GM23338 (cell line): Measurements from ENCODE around the gene TP53BP2. TPM values are rescaled to one million over a fixed set of nuclear protein-coding genes. Genes with fewer than 3 reads are reported as not detected.

Source experiments
- ATAC-seq: fragments of 200-7000 bp; cut with Tn5 transposase; 3 replicates; pipeline ENCODE4 v1.9.1; 2020
- DNase-seq: peaks from one replicate; pipeline ENCODE4 v3.0.0-alpha.2; 2015; ENCODE audit warnings: low spot score
- H2AFZ ChIP-seq: fragments of 200-600 bp; sonication (generic); 2 replicates; pipeline ENCODE4 v1.8.0; 2016; ENCODE audit warnings: antibody characterized with exemption, mild to moderate bottlenecking, moderate library complexity
- H3F3A ChIP-seq: fragments of 200-600 bp; sonication (generic); replicated peaks from 2 replicates; pipeline ENCODE4 v1.8.0; 2017; ENCODE audit warnings: antibody characterized with exemption, mixed run types, low read depth
- H3K27ac ChIP-seq: fragments of 200-600 bp; sonication (generic); 2 replicates; pipeline ENCODE4 v1.6.1; 2016; ENCODE audit warnings: low read depth
- H3K27me3 ChIP-seq: fragments of 200-600 bp; sonication (generic); 2 replicates; pipeline ENCODE4 v1.8.0; 2016; ENCODE audit warnings: mild to moderate bottlenecking, mixed run types, moderate library complexity; ENCODE audit not compliant: insufficient read depth
- H3K36me3 ChIP-seq: fragments of 200-600 bp; sonication (generic); 2 replicates; pipeline ENCODE4 v1.8.0; 2016; ENCODE audit warnings: mild to moderate bottlenecking; ENCODE audit not compliant: insufficient read depth
- H3K4me1 ChIP-seq: fragments of 200-600 bp; sonication (generic); 2 replicates; pipeline ENCODE4 v1.8.0; 2016; ENCODE audit warnings: mild to moderate bottlenecking, moderate library complexity; ENCODE audit not compliant: insufficient read depth
- H3K4me2 ChIP-seq: fragments of 200-600 bp; sonication (generic); 2 replicates; pipeline ENCODE4 v1.7.1; 2017; ENCODE audit warnings: mixed run types
- H3K4me3 ChIP-seq: fragments of 200-600 bp; sonication (generic); 2 replicates; pipeline ENCODE4 v1.6.1; 2016; ENCODE audit warnings: mixed run types
- H3K79me2 ChIP-seq: fragments of 200-600 bp; sonication (generic); replicated peaks from 2 replicates; pipeline ENCODE4 v1.8.0; 2017; ENCODE audit warnings: mild to moderate bottlenecking; ENCODE audit not compliant: insufficient read depth
- H3K9me2 ChIP-seq: fragments of 200-600 bp; sonication (generic); 2 replicates; pipeline ENCODE4 v1.8.0; 2017; ENCODE audit not compliant: insufficient read depth
- H4K20me1 ChIP-seq: fragments of 200-600 bp; sonication (generic); replicated peaks from 2 replicates; pipeline ENCODE4 v1.8.0; 2017; ENCODE audit warnings: mild to moderate bottlenecking; ENCODE audit not compliant: insufficient read depth
- H3K27ac Mint-ChIP-seq: 2 replicates; pipeline ENCODE4 v1.8.0; 2020; ENCODE audit warnings: inconsistent platforms, mild to moderate bottlenecking, moderate library complexity, mixed read lengths
- H3K27me3 Mint-ChIP-seq: 3 replicates; pipeline ENCODE4 v1.8.0; 2022; ENCODE audit warnings: low read depth, mild to moderate bottlenecking, moderate library complexity, mixed read lengths, inconsistent platforms; ENCODE audit not compliant: insufficient read depth, poor library complexity
- H3K36me3 Mint-ChIP-seq: 3 replicates; pipeline ENCODE4 v1.8.0; 2021; ENCODE audit warnings: low read depth, mild to moderate bottlenecking, inconsistent platforms, moderate library complexity, mixed read lengths
- H3K4me1 Mint-ChIP-seq: 3 replicates; pipeline ENCODE4 v1.8.0; 2020; ENCODE audit warnings: mild to moderate bottlenecking, inconsistent platforms, mixed read lengths
- H3K4me3 Mint-ChIP-seq: 3 replicates; pipeline ENCODE4 v1.8.0; 2021; ENCODE audit warnings: moderate library complexity, mild to moderate bottlenecking, inconsistent platforms, mixed read lengths
- H3K9me3 Mint-ChIP-seq: 3 replicates; pipeline ENCODE4 v1.8.0; 2020; ENCODE audit warnings: moderate library complexity, mild to moderate bottlenecking, inconsistent platforms, mixed read lengths
- CREB1 ChIP-seq: fragments of 250-450 bp; sonication (Bioruptor Pico); IDR thresholded peaks from 2 replicates; pipeline ENCODE4 v1.5.0; 2020; ENCODE audit warnings: low read depth, mild to moderate bottlenecking, moderate library complexity
- ETS1 ChIP-seq: IDR thresholded peaks from 2 replicates; pipeline ENCODE4 v1.6.1; 2016; ENCODE audit warnings: antibody characterized with exemption
- EZH2 ChIP-seq: fragments of 200-600 bp; sonication (generic); IDR thresholded peaks from one replicate; pipeline ENCODE4 v1.8.0; 2017; ENCODE audit warnings: antibody characterized with exemption, mild to moderate bottlenecking, low read depth; ENCODE audit not compliant: unreplicated experiment
- EZH2phosphoT487 ChIP-seq: fragments of 200-600 bp; sonication (generic); IDR thresholded peaks from one replicate; pipeline ENCODE4 v1.8.1; 2018; ENCODE audit warnings: antibody characterized with exemption; ENCODE audit not compliant: unreplicated experiment
- JUNB ChIP-seq: IDR thresholded peaks from one replicate; pipeline ENCODE4 v1.6.1; 2016; ENCODE audit warnings: antibody characterized with exemption; ENCODE audit not compliant: unreplicated experiment
- NANOG ChIP-seq: IDR thresholded peaks from 2 replicates; pipeline ENCODE4 v1.6.1; 2016; ENCODE audit warnings: antibody characterized with exemption, borderline replicate concordance
- POLR2AphosphoS5 ChIP-seq: IDR thresholded peaks from 2 replicates; pipeline ENCODE4 v1.6.1; 2016; ENCODE audit warnings: antibody characterized with exemption, low read depth
- STAT1 ChIP-seq: IDR thresholded peaks from one replicate; pipeline ENCODE4 v1.6.1; 2016; ENCODE audit warnings: antibody characterized with exemption; ENCODE audit not compliant: unreplicated experiment
- ZNF114 ChIP-seq: fragments of 250-450 bp; sonication (Bioruptor Pico); IDR thresholded peaks from 2 replicates; pipeline ENCODE4 v1.5.0; 2020; ENCODE audit warnings: mild to moderate bottlenecking, moderate library complexity
- ZNF331 ChIP-seq: fragments of 250-450 bp; sonication (Bioruptor Pico); IDR thresholded peaks from 2 replicates; pipeline ENCODE4 v1.5.0; 2020; ENCODE audit warnings: low read depth, mild to moderate bottlenecking, moderate library complexity
- polyA plus RNA-seq: library from polyadenylated mRNA; unstranded; fragments of >200 nt; fragmentation: Nextera tagmentation; extraction: Ambion mirVana; gene quantifications from 2 replicates; pipeline ENCODE4 v1.2.1, GENCODE V29; 2016
- total RNA-seq: library from RNA; depleted of rRNA; stranded (reverse); fragments of >200 nt; shearing (Covaris generic); gene quantifications from 2 replicates; pipeline ENCODE4 v1.2.3, GENCODE V29; 2014
- TF ChIP-seq, protein P1 (sequence below), 2 experiments: fragments of 200-600 bp in 1 of 2; sonication (generic) in 1 of 2; conservative IDR thresholded peaks; 2 replicates each; pipeline versions ENCODE4 v1.5.1 to v1.6.1; 2016 to 2017; ENCODE audit warnings: antibody characterized with exemption in 2 of 2, low read depth in 2 of 2, mild to moderate bottlenecking in 2 of 2, moderate library complexity in 1 of 2
- TF ChIP-seq, protein P2 (sequence below): IDR thresholded peaks from one replicate; pipeline ENCODE4 v1.6.1; 2018; ENCODE audit warnings: antibody characterized with exemption; ENCODE audit not compliant: unreplicated experiment
- TF ChIP-seq, protein P3 (sequence below): fragments of 250-450 bp; sonication (Bioruptor Pico); IDR thresholded peaks from 2 replicates; pipeline ENCODE4 v1.5.0; 2020; ENCODE audit warnings: mild to moderate bottlenecking, moderate library complexity

TP53BP2 gene
- total and polyA plus RNA-seq, 2 experiments from 2014 or later, result 10.1 to 32.9 TPM

DNA sequence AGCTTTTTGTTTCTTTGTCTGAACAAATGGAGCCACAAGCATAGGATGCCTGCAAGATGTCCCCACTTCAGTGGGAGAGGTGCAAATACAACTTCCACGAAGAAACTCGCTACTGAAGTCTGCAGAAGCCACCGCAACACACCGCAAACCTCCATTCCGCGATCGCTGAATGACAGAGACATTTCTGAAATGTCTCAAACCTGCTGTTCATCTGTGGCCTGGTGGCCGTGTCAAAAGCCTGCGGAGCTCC lies 1.0 kb downstream of the TP53BP2 start:
- peaks cover 9% of the 10 kb centered on the region for H3F3A ChIP-seq
- H3K27me3 ChIP-seq, result peaks cover 12% of the 10 kb centered on the region
- ATAC-seq, result no peak
- no peak overlapping the region for H3K27ac ChIP-seq
- Mint-ChIP-seq H3K4me1 (peaks cover 31% of the 10 kb centered on the region), H3K9me3 (no peaks in the 10 kb centered on the region), H3K4me3 (peak overlapping the region; percentile 93), H3K36me3 (no peaks in the 10 kb centered on the region; the same call in 2 of the 3 replicates), H3K27me3 (peaks cover 7% of the 10 kb centered on the region), H3K27ac (peak overlapping the region; percentile 94)
- peak overlapping the region; percentile 93 for H3K4me2 ChIP-seq
- no peaks in the 10 kb centered on the region for H3K36me3 ChIP-seq
- DNase-seq, result peak; percentile 41
- H2AFZ ChIP-seq, result no peak overlapping the region
- peaks cover 17% of the 10 kb centered on the region for H3K4me1 ChIP-seq
- H4K20me1 ChIP-seq, result peaks cover 38% of the 10 kb centered on the region
- peaks cover 55% of the 10 kb centered on the region for H3K79me2 ChIP-seq
- TF ChIP-seq NANOG, result no peak
- TF ChIP-seq EZH2, result no peak
- TF ChIP-seq CREB1 (CRISPR knock-in tag), result no peak
- TF ChIP-seq, protein P1, sequence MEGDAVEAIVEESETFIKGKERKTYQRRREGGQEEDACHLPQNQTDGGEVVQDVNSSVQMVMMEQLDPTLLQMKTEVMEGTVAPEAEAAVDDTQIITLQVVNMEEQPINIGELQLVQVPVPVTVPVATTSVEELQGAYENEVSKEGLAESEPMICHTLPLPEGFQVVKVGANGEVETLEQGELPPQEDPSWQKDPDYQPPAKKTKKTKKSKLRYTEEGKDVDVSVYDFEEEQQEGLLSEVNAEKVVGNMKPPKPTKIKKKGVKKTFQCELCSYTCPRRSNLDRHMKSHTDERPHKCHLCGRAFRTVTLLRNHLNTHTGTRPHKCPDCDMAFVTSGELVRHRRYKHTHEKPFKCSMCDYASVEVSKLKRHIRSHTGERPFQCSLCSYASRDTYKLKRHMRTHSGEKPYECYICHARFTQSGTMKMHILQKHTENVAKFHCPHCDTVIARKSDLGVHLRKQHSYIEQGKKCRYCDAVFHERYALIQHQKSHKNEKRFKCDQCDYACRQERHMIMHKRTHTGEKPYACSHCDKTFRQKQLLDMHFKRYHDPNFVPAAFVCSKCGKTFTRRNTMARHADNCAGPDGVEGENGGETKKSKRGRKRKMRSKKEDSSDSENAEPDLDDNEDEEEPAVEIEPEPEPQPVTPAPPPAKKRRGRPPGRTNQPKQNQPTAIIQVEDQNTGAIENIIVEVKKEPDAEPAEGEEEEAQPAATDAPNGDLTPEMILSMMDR (conservative IDR thresholded peaks at IDR 0.05; ENCODE audit: low read depth in 2 of 2), result no peak
- TF ChIP-seq STAT1, result no peak
- TF ChIP-seq ZNF114 (CRISPR knock-in tag), result no peak
- TF ChIP-seq, protein P2, sequence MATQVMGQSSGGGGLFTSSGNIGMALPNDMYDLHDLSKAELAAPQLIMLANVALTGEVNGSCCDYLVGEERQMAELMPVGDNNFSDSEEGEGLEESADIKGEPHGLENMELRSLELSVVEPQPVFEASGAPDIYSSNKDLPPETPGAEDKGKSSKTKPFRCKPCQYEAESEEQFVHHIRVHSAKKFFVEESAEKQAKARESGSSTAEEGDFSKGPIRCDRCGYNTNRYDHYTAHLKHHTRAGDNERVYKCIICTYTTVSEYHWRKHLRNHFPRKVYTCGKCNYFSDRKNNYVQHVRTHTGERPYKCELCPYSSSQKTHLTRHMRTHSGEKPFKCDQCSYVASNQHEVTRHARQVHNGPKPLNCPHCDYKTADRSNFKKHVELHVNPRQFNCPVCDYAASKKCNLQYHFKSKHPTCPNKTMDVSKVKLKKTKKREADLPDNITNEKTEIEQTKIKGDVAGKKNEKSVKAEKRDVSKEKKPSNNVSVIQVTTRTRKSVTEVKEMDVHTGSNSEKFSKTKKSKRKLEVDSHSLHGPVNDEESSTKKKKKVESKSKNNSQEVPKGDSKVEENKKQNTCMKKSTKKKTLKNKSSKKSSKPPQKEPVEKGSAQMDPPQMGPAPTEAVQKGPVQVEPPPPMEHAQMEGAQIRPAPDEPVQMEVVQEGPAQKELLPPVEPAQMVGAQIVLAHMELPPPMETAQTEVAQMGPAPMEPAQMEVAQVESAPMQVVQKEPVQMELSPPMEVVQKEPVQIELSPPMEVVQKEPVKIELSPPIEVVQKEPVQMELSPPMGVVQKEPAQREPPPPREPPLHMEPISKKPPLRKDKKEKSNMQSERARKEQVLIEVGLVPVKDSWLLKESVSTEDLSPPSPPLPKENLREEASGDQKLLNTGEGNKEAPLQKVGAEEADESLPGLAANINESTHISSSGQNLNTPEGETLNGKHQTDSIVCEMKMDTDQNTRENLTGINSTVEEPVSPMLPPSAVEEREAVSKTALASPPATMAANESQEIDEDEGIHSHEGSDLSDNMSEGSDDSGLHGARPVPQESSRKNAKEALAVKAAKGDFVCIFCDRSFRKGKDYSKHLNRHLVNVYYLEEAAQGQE, result no peak
- no peak for TF ChIP-seq JUNB
- TF ChIP-seq ZNF331 (CRISPR knock-in tag), result no peak
- TF ChIP-seq POLR2AphosphoS5, result no peak
- TF ChIP-seq ETS1, result no peak
- TF ChIP-seq, protein P3, sequence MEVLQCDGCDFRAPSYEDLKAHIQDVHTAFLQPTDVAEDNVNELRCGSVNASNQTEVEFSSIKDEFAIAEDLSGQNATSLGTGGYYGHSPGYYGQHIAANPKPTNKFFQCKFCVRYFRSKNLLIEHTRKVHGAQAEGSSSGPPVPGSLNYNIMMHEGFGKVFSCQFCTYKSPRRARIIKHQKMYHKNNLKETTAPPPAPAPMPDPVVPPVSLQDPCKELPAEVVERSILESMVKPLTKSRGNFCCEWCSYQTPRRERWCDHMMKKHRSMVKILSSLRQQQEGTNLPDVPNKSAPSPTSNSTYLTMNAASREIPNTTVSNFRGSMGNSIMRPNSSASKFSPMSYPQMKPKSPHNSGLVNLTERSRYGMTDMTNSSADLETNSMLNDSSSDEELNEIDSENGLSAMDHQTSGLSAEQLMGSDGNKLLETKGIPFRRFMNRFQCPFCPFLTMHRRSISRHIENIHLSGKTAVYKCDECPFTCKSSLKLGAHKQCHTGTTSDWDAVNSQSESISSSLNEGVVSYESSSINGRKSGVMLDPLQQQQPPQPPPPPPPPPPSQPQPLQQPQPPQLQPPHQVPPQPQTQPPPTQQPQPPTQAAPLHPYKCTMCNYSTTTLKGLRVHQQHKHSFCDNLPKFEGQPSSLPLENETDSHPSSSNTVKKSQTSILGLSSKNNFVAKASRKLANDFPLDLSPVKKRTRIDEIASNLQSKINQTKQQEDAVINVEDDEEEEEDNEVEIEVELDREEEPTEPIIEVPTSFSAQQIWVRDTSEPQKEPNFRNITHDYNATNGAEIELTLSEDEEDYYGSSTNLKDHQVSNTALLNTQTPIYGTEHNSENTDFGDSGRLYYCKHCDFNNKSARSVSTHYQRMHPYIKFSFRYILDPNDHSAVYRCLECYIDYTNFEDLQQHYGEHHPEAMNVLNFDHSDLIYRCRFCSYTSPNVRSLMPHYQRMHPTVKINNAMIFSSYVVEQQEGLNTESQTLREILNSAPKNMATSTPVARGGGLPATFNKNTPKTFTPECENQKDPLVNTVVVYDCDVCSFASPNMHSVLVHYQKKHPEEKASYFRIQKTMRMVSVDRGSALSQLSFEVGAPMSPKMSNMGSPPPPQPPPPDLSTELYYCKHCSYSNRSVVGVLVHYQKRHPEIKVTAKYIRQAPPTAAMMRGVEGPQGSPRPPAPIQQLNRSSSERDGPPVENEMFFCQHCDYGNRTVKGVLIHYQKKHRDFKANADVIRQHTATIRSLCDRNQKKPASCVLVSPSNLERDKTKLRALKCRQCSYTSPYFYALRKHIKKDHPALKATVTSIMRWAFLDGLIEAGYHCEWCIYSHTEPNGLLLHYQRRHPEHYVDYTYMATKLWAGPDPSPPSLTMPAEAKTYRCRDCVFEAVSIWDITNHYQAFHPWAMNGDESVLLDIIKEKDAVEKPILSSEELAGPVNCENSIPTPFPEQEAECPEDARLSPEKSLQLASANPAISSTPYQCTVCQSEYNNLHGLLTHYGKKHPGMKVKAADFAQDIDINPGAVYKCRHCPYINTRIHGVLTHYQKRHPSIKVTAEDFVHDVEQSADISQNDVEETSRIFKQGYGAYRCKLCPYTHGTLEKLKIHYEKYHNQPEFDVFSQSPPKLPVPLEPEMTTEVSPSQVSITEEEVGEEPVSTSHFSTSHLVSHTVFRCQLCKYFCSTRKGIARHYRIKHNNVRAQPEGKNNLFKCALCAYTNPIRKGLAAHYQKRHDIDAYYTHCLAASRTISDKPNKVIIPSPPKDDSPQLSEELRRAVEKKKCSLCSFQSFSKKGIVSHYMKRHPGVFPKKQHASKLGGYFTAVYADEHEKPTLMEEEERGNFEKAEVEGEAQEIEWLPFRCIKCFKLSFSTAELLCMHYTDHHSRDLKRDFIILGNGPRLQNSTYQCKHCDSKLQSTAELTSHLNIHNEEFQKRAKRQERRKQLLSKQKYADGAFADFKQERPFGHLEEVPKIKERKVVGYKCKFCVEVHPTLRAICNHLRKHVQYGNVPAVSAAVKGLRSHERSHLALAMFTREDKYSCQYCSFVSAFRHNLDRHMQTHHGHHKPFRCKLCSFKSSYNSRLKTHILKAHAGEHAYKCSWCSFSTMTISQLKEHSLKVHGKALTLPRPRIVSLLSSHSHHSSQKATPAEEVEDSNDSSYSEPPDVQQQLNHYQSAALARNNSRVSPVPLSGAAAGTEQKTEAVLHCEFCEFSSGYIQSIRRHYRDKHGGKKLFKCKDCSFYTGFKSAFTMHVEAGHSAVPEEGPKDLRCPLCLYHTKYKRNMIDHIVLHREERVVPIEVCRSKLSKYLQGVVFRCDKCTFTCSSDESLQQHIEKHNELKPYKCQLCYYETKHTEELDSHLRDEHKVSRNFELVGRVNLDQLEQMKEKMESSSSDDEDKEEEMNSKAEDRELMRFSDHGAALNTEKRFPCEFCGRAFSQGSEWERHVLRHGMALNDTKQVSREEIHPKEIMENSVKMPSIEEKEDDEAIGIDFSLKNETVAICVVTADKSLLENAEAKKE (CRISPR knock-in tag), result no peak
- TF ChIP-seq EZH2phosphoT487, result no peak
- H3K4me3 ChIP-seq, result peak overlapping the region; percentile 86
- H3K9me2 ChIP-seq, result no peaks in the 10 kb centered on the region
